Fibroblast of upper back skin (primary cell): ENCODE measurements around the gene DGKI.

ENCODE experiments used
- DNase-seq: peaks from one replicate; pipeline ENCODE4 v3.0.0-alpha.2; 2013

The DGKI gene

DNA sequence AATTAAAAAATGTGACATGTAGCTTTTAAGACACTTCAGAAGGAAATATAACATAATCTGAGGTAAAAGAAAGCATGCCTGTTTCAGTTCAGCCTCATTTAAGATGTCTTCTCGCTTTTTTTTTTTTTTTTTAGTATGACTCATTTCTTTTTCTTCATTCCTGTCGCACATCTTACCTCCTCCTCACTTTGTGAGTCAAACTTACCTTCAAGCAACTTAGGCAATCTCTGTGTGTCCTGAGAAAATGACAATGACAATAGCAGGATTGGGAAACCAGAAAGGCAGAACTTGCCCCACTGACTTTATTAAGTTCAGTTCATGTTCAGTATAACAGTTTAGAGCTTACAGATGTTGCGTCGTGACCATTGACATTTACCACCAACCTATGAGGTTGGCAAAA, 511.0 kb downstream of the DGKI start:
- DNase-seq, result no peak

DNA sequence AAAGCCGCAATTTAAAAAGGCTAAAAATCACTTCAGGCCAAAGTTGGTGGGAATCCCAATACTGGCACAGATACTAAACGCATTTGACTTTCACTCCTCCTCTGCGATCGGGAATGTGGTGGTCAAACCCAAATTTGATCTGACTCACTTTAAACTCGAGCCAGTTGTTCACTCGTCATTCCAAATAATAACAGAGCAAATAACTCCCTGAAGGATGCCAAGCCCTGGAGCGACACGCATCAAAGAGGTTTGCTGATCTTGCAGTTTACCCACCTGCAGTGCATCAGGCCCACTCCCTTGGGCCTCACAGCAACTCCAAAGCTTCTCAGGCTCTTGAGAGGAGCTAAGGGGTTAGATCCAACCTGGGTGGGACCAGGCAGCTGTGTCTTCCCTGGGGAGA, 515.4 kb downstream of the DGKI start:
- peak; percentile 40 for DNase-seq
